ENCODE measurements around the gene RALBP1.
A peak's percentile ranks its signal among the peaks of the same experiment; 100 is the strongest.
"Not testable (repeated sequence)": the region's sequence is repeated elsewhere in the genome, so short reads cannot be mapped to it uniquely, and the experiment has no call there.

The RALBP1 gene

GRCh38 chr18:9453283-9453682 is 22.0 kb upstream of the RALBP1 start:
- intact Hi-C loops (cut with DNase I), result no loop called here
- no peak for DNase-seq

- DNase-seq, result no peak
- intact Hi-C loops (cut with DNase I), result no loop called here
Measured at GRCh38 chr18:9454061-9454703, 21.1 kb upstream of the RALBP1 start.

- intact Hi-C loops (cut with DNase I), result no loop called here
- DNase-seq, result no peak
Measured at GRCh38 chr18:9455718-9456511, 19.4 kb upstream of the RALBP1 start.

GRCh38 chr18:9466127-9466526 is 9.2 kb upstream of the RALBP1 start:
- intact Hi-C loops (cut with DNase I), result no loop called here
- no peak for DNase-seq

GRCh38 chr18:9466846-9467245 is 8.5 kb upstream of the RALBP1 start:
- DNase-seq, result no peak
- intact Hi-C loops (cut with DNase I), result no loop called here

- intact Hi-C loops (cut with DNase I), result no loop called here
Measured at GRCh38 chr18:9468998-9469397, 6.3 kb upstream of the RALBP1 start.

GRCh38 chr18:9469685-9470084 is 5.6 kb upstream of the RALBP1 start:
- intact Hi-C loops (cut with DNase I), result no loop called here
- no peak for DNase-seq

More at GRCh38 chr18:9468998-9469397, 6.3 kb upstream of the RALBP1 start:
- no peak for DNase-seq

- no peak for DNase-seq
- intact Hi-C loops (cut with DNase I), result loop anchor here (2.0 kb wide), 1 partner anchor 140 kb away; the partner anchor contains the start of gene TWSG1
Measured at GRCh38 chr18:9474108-9474982, 968 bp upstream of the RALBP1 start.

- DNase-seq, result peak in 2 of 10 donors; percentile 15 to 80
- intact Hi-C loops (cut with DNase I), result loop anchor here (2.0 to 5.0 kb wide), 2 partner anchors 136 to 141 kb away; partner anchors contain the start of genes PPP4R1 and TWSG1
Measured at GRCh38 chr18:9475643-9476591, 604 bp downstream of the RALBP1 start.

- DNase-seq, result not testable (repeated sequence)
- intact Hi-C loops (cut with DNase I), result loop anchor here (5.0 kb wide), 1 partner anchor 135 kb away; the partner anchor contains the start of gene PPP4R1
Measured at GRCh38 chr18:9476949-9477348, 1.6 kb downstream of the RALBP1 start.

GRCh38 chr18:9477509-9477908 is 2.2 kb downstream of the RALBP1 start:
- DNase-seq, result no peak
- intact Hi-C loops (cut with DNase I), result loop anchor here (5.0 kb wide), 1 partner anchor 135 kb away; the partner anchor contains the start of gene PPP4R1

- intact Hi-C loops (cut with DNase I), result loop anchor here (5.0 kb wide), 1 partner anchor 134 kb away; the partner anchor contains the start of gene PPP4R1
Measured at GRCh38 chr18:9478545-9478944, 3.2 kb downstream of the RALBP1 start.

GRCh38 chr18:9482790-9483189 is 7.5 kb downstream of the RALBP1 start:
- intact Hi-C loops (cut with DNase I), result no loop called here

More at GRCh38 chr18:9478545-9478944, 3.2 kb downstream of the RALBP1 start:
- DNase-seq, result peak in 1 of 10 donors; percentile 80

GRCh38 chr18:9483526-9483925 is 8.2 kb downstream of the RALBP1 start:
- intact Hi-C loops (cut with DNase I), result no loop called here
- no peak for DNase-seq

More at GRCh38 chr18:9482790-9483189, 7.5 kb downstream of the RALBP1 start:
- DNase-seq, result no peak

GRCh38 chr18:9484856-9485255 is 9.5 kb downstream of the RALBP1 start:
- DNase-seq; intact Hi-C loops (cut with DNase I): not testable (repeated sequence)

GRCh38 chr18:9488538-9488937 is 13.2 kb downstream of the RALBP1 start:
- intact Hi-C loops (cut with DNase I), result no loop called here
- no peak for DNase-seq

- DNase-seq, result no peak
- intact Hi-C loops (cut with DNase I), result no loop called here
Measured at GRCh38 chr18:9494778-9495331, 19.5 kb downstream of the RALBP1 start.

- no peak for DNase-seq
- intact Hi-C loops (cut with DNase I), result no loop called here
Measured at GRCh38 chr18:9495465-9495864, 20.2 kb downstream of the RALBP1 start.

All from posterior cingulate gyrus (tissue), 11 donors.